ENCODE results near the gene MAP2K5. TPM values are rescaled to one million over a fixed set of nuclear protein-coding genes. Genes with fewer than 3 reads are reported as not detected.

MAP2K5 gene
- total RNA-seq, 1 experiment from 2014 or later, result 13.6 TPM

DNA sequence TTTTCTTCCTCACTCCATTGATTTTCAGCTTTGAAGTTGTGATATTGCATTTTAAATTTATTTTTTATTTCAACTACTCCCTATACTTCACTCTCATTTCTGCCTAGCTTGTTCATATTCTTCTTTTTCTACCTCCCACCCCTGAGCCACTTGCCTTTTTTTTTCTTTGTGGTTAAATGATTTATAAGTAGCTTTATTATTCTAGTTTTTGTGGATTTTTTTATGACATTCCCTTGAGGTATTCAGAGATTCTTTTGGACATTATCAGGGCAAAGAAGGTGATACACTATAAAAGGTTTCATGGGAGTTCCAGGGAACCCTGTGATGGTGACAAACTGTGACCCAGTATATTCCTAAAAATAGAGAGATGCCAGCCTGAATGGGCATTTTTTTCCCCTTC is 18.3 kb upstream of the MAP2K5 start:
- TF ChIP-seq NR1H2 (CRISPR knock-in tag; IDR thresholded peaks at IDR 0.05) (no peak), ETV6 (CRISPR knock-in tag; IDR thresholded peaks at IDR 0.05) (no peak), AR (CRISPR knock-in tag; IDR thresholded peaks at IDR 0.05) (no peak), MAX (CRISPR knock-in tag; IDR thresholded peaks at IDR 0.05) (no peak), GTF2I (CRISPR knock-in tag; conservative IDR thresholded peaks at IDR 0.05) (no peak), ZNF425 (CRISPR knock-in tag; conservative IDR thresholded peaks at IDR 0.05) (no peak), MYBL2 (CRISPR knock-in tag; IDR thresholded peaks at IDR 0.05) (no peak), TEAD1 (CRISPR knock-in tag; IDR thresholded peaks at IDR 0.05) (no peak), RORB (CRISPR knock-in tag; IDR thresholded peaks at IDR 0.05) (no peak), ZBTB43 (CRISPR knock-in tag; IDR thresholded peaks at IDR 0.05) (no peak), IRF1 (CRISPR knock-in tag; IDR thresholded peaks at IDR 0.05) (no peak)
- TF ChIP-seq, protein P1, sequence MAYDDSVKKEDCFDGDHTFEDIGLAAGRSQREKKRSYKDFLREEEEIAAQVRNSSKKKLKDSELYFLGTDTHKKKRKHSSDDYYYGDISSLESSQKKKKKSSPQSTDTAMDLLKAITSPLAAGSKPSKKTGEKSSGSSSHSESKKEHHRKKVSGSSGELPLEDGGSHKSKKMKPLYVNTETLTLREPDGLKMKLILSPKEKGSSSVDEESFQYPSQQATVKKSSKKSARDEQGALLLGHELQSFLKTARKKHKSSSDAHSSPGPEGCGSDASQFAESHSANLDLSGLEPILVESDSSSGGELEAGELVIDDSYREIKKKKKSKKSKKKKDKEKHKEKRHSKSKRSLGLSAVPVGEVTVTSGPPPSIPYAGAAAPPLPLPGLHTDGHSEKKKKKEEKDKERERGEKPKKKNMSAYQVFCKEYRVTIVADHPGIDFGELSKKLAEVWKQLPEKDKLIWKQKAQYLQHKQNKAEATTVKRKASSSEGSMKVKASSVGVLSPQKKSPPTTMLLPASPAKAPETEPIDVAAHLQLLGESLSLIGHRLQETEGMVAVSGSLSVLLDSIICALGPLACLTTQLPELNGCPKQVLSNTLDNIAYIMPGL (CRISPR knock-in tag; IDR thresholded peaks at IDR 0.05), result no peak
- TF ChIP-seq, protein P2, sequence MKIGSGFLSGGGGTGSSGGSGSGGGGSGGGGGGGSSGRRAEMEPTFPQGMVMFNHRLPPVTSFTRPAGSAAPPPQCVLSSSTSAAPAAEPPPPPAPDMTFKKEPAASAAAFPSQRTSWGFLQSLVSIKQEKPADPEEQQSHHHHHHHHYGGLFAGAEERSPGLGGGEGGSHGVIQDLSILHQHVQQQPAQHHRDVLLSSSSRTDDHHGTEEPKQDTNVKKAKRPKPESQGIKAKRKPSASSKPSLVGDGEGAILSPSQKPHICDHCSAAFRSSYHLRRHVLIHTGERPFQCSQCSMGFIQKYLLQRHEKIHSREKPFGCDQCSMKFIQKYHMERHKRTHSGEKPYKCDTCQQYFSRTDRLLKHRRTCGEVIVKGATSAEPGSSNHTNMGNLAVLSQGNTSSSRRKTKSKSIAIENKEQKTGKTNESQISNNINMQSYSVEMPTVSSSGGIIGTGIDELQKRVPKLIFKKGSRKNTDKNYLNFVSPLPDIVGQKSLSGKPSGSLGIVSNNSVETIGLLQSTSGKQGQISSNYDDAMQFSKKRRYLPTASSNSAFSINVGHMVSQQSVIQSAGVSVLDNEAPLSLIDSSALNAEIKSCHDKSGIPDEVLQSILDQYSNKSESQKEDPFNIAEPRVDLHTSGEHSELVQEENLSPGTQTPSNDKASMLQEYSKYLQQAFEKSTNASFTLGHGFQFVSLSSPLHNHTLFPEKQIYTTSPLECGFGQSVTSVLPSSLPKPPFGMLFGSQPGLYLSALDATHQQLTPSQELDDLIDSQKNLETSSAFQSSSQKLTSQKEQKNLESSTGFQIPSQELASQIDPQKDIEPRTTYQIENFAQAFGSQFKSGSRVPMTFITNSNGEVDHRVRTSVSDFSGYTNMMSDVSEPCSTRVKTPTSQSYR (CRISPR knock-in tag; IDR thresholded peaks at IDR 0.05), result no peak
- TF ChIP-seq, protein P3, sequence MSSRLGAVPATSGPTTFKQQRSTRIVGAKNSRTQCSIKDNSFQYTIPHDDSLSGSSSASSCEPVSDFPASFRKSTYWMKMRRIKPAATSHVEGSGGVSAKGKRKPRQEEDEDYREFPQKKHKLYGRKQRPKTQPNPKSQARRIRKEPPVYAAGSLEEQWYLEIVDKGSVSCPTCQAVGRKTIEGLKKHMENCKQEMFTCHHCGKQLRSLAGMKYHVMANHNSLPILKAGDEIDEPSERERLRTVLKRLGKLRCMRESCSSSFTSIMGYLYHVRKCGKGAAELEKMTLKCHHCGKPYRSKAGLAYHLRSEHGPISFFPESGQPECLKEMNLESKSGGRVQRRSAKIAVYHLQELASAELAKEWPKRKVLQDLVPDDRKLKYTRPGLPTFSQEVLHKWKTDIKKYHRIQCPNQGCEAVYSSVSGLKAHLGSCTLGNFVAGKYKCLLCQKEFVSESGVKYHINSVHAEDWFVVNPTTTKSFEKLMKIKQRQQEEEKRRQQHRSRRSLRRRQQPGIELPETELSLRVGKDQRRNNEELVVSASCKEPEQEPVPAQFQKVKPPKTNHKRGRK (CRISPR knock-in tag; IDR thresholded peaks at IDR 0.05; ENCODE audit: borderline replicate concordance), result no peak
- POLR2A ChIA-PET, result interaction anchor here (0.7 kb wide), 1 partner anchor 1351 kb away, joined by 5 read pairs; no protein-coding TSS in a partner anchor
- no peak overlapping the region for H3K4me3 Mint-ChIP-seq

More for the DNA sequence above, 18.3 kb upstream of the MAP2K5 start:
- DNase-seq (ENCODE audit: low spot score) (no peak), ATAC-seq (no peak)
- Mint-ChIP-seq H3K9me3 (no peaks in the 10 kb centered on the region), H3K27ac (no peak overlapping the region), H3K27me3 (ENCODE audit: low read depth) (peaks cover 16% of the 10 kb centered on the region), H3K36me3 (no peaks in the 10 kb centered on the region), H3K4me1 (peaks cover 41% of the 10 kb centered on the region)
- CTCF ChIA-PET, result interaction anchor here (0.6 to 1.1 kb wide), 2 partner anchors 308 to 977 kb away, joined by 3 to 4 read pairs; no protein-coding TSS in a partner anchor

Measured in WTC11 (cell line).